Uterus (tissue), 2 donors: ENCODE data around the gene C4A.
"Not testable (repeated sequence)": the region's sequence is repeated elsewhere in the genome, so short reads cannot be mapped to it uniquely, and the experiment has no call there.

ENCODE experiments used
- CTCF ChIP-seq, 4 experiments: fragments of 200-600 bp in 2 of 4; fragments of 450-650 bp in 2 of 4; sonication (generic) in 2 of 4; IDR thresholded peaks; one replicate each; pipeline ENCODE4 v1.5.1; 2016 to 2019; ENCODE audit warnings: antibody characterized with exemption in 4 of 4, mild to moderate bottlenecking in 2 of 4, moderate library complexity in 1 of 4
- POLR2A ChIP-seq, 2 donors: fragments of 450-650 bp; IDR thresholded peaks; one replicate each; pipeline ENCODE4 v1.6.1; 2016; ENCODE audit warnings: antibody characterized with exemption in 2 of 2, mild to moderate bottlenecking in 1 of 2, moderate library complexity in 1 of 2

- not testable (repeated sequence) for TF ChIP-seq CTCF, POLR2A (IDR thresholded peaks at IDR 0.05)
Measured at GRCh38 chr6:32007086-32007485, 25.2 kb downstream of the C4A start.
